ENCODE data around the gene PIAS1. TPM values are rescaled to one million over a fixed set of nuclear protein-coding genes. Genes with fewer than 3 reads are reported as not detected.

PIAS1 gene
- total RNA-seq, 4 donors from 2014 or later = 31.6 to 70.9 (median 40.3) TPM

DNA sequence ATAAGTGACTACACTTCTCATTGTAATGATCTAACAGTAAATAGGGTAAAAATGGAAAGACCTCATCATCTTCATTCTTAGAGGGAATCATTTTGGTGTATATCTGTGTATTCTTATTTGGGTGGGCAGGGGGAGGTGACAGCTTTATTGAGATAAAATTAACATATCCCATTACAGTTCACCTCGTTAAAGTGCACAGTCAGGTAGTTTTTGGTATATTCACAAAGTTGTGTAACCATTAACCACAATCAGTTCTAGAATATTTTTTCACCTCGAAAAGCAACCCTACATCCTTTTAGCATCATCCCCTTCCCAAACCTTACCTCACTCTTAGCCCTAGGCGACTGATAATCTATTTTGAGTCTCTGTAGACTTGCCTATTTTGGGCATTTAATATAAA, 8.1 kb downstream of the PIAS1 start:
- TF ChIP-seq, protein P1, sequence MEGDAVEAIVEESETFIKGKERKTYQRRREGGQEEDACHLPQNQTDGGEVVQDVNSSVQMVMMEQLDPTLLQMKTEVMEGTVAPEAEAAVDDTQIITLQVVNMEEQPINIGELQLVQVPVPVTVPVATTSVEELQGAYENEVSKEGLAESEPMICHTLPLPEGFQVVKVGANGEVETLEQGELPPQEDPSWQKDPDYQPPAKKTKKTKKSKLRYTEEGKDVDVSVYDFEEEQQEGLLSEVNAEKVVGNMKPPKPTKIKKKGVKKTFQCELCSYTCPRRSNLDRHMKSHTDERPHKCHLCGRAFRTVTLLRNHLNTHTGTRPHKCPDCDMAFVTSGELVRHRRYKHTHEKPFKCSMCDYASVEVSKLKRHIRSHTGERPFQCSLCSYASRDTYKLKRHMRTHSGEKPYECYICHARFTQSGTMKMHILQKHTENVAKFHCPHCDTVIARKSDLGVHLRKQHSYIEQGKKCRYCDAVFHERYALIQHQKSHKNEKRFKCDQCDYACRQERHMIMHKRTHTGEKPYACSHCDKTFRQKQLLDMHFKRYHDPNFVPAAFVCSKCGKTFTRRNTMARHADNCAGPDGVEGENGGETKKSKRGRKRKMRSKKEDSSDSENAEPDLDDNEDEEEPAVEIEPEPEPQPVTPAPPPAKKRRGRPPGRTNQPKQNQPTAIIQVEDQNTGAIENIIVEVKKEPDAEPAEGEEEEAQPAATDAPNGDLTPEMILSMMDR (IDR thresholded peaks at IDR 0.05) = no peak
- no peak for ATAC-seq (ENCODE audit: low FRiP score)
- DNase-seq (ENCODE audit: low spot score) = no peak

DNA sequence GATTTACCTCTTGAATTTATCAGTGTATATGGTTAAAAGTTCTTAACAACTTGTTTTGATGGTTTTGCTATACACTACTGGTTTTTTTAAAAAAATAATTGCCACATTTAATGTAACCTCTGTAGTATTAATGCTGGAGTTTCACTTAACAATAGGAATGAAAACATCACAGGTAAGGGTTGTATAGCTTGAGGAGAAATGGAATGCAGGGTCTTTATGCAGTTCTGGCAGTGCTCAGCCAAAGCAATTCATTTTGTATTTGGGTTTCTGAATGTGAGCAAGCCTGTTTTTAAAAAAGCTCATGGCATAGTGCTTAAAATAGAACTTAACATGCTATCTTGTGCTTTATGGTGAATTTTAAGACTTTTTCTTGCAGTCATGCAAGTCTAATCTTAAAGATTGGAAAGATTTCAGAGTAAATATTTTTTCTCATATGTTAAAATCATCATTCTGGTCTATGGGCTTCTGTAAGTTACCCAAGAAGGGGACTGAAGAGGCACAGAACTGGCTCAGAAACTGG, 8.9 kb downstream of the PIAS1 start:
- TF ChIP-seq, protein P1 (IDR thresholded peaks at IDR 0.05) = no peak
- DNase-seq (ENCODE audit: low spot score) (no peak), ATAC-seq (ENCODE audit: low FRiP score) (no peak)

DNA sequence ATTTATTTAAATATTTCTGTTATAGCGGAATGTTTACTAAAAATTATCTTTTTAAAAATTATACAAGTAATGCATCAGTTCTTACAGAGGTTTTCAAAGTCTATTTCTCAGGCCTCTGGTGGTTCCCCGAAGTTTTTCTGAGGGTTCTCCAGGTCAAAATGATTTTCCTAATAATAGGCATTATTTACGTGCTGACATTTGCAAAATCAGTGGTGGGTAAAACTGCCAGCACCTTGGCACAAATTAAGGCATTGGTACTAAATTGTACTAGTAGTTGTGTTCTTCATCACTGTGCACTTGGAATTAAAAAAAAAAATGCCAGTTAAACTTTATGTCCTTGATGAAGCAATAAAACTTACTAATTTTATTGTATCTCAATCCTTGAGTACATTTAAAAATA, 9.5 kb downstream of the PIAS1 start:
- ATAC-seq (ENCODE audit: low FRiP score) (no peak), DNase-seq (ENCODE audit: low spot score) (no peak)
- TF ChIP-seq, protein P1 (IDR thresholded peaks at IDR 0.05) = no peak

GRCh38 chr15:68073576-68074288, 19.6 kb downstream of the PIAS1 start:
- TF ChIP-seq, protein P1 (IDR thresholded peaks at IDR 0.05) = no peak
- DNase-seq (ENCODE audit: low spot score) (no peak), ATAC-seq (ENCODE audit: low FRiP score) (no peak)

- DNase-seq (ENCODE audit: low spot score) = no peak
- TF ChIP-seq, protein P1 (IDR thresholded peaks at IDR 0.05) = no peak
- no peak for ATAC-seq (ENCODE audit: low FRiP score)
These were observed 21.8 kb downstream of the PIAS1 start for GRCh38 chr15:68075764-68076385.

- TF ChIP-seq, protein P1 (IDR thresholded peaks at IDR 0.05) = no peak
- no peak for DNase-seq (ENCODE audit: low spot score)
- no peak for ATAC-seq (ENCODE audit: low FRiP score)
These were observed 24.2 kb downstream of the PIAS1 start for GRCh38 chr15:68078365-68078764.

- DNase-seq (ENCODE audit: low spot score) (no peak), ATAC-seq (ENCODE audit: low FRiP score) (no peak)
- TF ChIP-seq, protein P1 (IDR thresholded peaks at IDR 0.05) = no peak
These were observed 26.2 kb downstream of the PIAS1 start for GRCh38 chr15:68080334-68080733.

Data from omental fat pad (tissue), 4 donors.